ENCODE results near the gene SLC25A23.

- TF ChIP-seq CTCF (IDR thresholded peaks at IDR 0.05) (no peak), EZH2 (IDR thresholded peaks at IDR 0.05; ENCODE audit: borderline replicate concordance, insufficient read depth, low read depth, low read length, poor library complexity, severe bottlenecking) (no peak)
Measured at GRCh38 chr19:6402058-6402457, 57.5 kb downstream of the SLC25A23 start.

Data from B cell (primary cell).